A549 (cell line): Measurements from ENCODE around the gene FOLR1. TPM values are rescaled to one million over a fixed set of nuclear protein-coding genes. Genes with fewer than 3 reads are reported as not detected.
"Not testable (repeated sequence)": the region's sequence is repeated elsewhere in the genome, so short reads cannot be mapped to it uniquely, and the experiment has no call there.

ENCODE experiments used
- ATAC-seq, 2 experiments: fragments of 200-7000 bp in 1 of 2; fragments of >200 bp in 1 of 2; cut with Nextera tagmentation in 1 of 2; cut with Tn5 transposase in 1 of 2; 3 replicates each; pipeline versions ENCODE4 v1.8.0 to v1.9.1; 2018 to 2020; ENCODE audit warnings: mild to moderate bottlenecking in 1 of 2, moderate library complexity in 1 of 2
- CTCF ChIA-PET: fragments of 300-600 bp; sonication (Branson Sonifier 250); formaldehyde crosslinking; extraction: SDS; loops from one replicate; lab custom pipeline; 2021; ENCODE audit warnings: antibody characterized with exemption, inconsistent platforms; lab: Yijun Ruan, JAX
- POLR2A ChIA-PET: fragments of 350-600 bp; formaldehyde crosslinking; extraction: SDS; loops from one replicate; lab custom pipeline; 2021; ENCODE audit warnings: antibody characterized with exemption, inconsistent platforms; lab: Yijun Ruan, JAX
- DNase-seq, 2 experiments: peaks; one replicate each; pipeline versions ENCODE4 v3.0.0 to v3.0.0-alpha.2; 2011 to 2016; ENCODE audit warnings: low read depth in 1 of 2, low spot score in 1 of 2
- FAIRE-seq: peaks from 2 replicates; lab custom pipeline; 2011; peaks lifted over from hg19 to GRCh38; lab: Jason Lieb, UNC
- H3K27ac ChIP-seq, 2 experiments: fragments of >200 bp; sonication (Bioruptor Twin); formaldehyde crosslinking; 3 replicates each; pipeline ENCODE4 v1.5.1; 2016 to 2017
- H3K4me1 ChIP-seq: fragments of >200 bp; sonication (Bioruptor Twin); formaldehyde crosslinking; 3 replicates; pipeline ENCODE4 v1.6.1; 2016
- H3K4me2 ChIP-seq: fragments of >200 bp; sonication (Bioruptor Twin); formaldehyde crosslinking; 3 replicates; pipeline ENCODE4 v1.6.1; 2016
- H3K4me3 ChIP-seq: fragments of >200 bp; sonication (Bioruptor Twin); formaldehyde crosslinking; 3 replicates; pipeline ENCODE4 v1.5.1; 2016
- H3K9me3 ChIP-seq: fragments of >200 bp; sonication (Bioruptor Twin); formaldehyde crosslinking; 3 replicates; pipeline ENCODE4 v1.6.1; 2016
- CBX8 ChIP-seq: fragments of 200-600 bp; sonication (generic); IDR thresholded peaks from 2 replicates; pipeline ENCODE4 v1.6.1; 2016
- CHD2 ChIP-seq: fragments of 150-350 bp; IDR thresholded peaks from 2 replicates; pipeline ENCODE4 v1.6.1; 2014; ENCODE audit warnings: low read length; ENCODE audit not compliant: partially characterized antibody
- FOXS1 ChIP-seq: fragments of 250-450 bp; sonication (Bioruptor Pico); IDR thresholded peaks from 2 replicates; pipeline ENCODE4 v1.5.0; 2020; ENCODE audit warnings: mild to moderate bottlenecking, moderate library complexity
- HOXA7 ChIP-seq: fragments of 250-450 bp; sonication (Bioruptor Pico); IDR thresholded peaks from 2 replicates; pipeline ENCODE4 v1.5.0; 2020; ENCODE audit warnings: mild to moderate bottlenecking, moderate library complexity
- JUNB ChIP-seq: fragments of >200 bp; sonication (Bioruptor Twin); formaldehyde crosslinking; IDR thresholded peaks from 2 replicates; pipeline ENCODE4 v1.6.1; 2016
- MAZ ChIP-seq: fragments of 150-350 bp; IDR thresholded peaks from 2 replicates; pipeline ENCODE4 v1.6.1; 2014; ENCODE audit warnings: antibody characterized with exemption, low read depth, low read length, borderline replicate concordance
- MYC ChIP-seq: IDR thresholded peaks from 2 replicates; pipeline ENCODE4 v1.6.1; 2012; ENCODE audit warnings: mild to moderate bottlenecking, inconsistent platforms, low read length, improper control_type of control experiment, borderline replicate concordance
- POLR2AphosphoS2 ChIP-seq: conservative IDR thresholded peaks from 2 replicates; pipeline ENCODE4 v1.6.1; 2012; ENCODE audit warnings: low read length, improper control_type of control experiment, inconsistent platforms
- RAD21 ChIP-seq, 2 experiments: fragments of >200 bp in 1 of 2; sonication (Bioruptor Twin) in 1 of 2; formaldehyde crosslinking in 1 of 2; IDR thresholded peaks in 1 of 2; conservative IDR thresholded peaks in 1 of 2; 2 replicates in 1 of 2; 3 replicates in 1 of 2; pipeline ENCODE4 v1.6.1; 2012 to 2018; ENCODE audit warnings: inconsistent platforms in 1 of 2
- RARB ChIP-seq: fragments of 250-450 bp; sonication (Bioruptor Pico); IDR thresholded peaks from 2 replicates; pipeline ENCODE4 v1.8.0; 2021; ENCODE audit warnings: mild to moderate bottlenecking, moderate library complexity
- RCOR1 ChIP-seq: fragments of 150-350 bp; IDR thresholded peaks from 2 replicates; pipeline ENCODE4 v1.6.1; 2014; ENCODE audit warnings: antibody characterized with exemption, low read length, low read depth
- SMC3 ChIP-seq: fragments of >200 bp; sonication (Bioruptor Twin); formaldehyde crosslinking; IDR thresholded peaks from 3 replicates; pipeline ENCODE4 v1.6.1; 2018; ENCODE audit warnings: inconsistent platforms
- TFCP2L1 ChIP-seq: fragments of 250-450 bp; sonication (Bioruptor Pico); IDR thresholded peaks from 2 replicates; pipeline ENCODE4 v1.5.0; 2021; ENCODE audit warnings: mild to moderate bottlenecking
- ZNF302 ChIP-seq: fragments of 250-450 bp; sonication (Bioruptor Pico); IDR thresholded peaks from 2 replicates; pipeline ENCODE4 v1.9.0; 2021; ENCODE audit warnings: inconsistent platforms, mild to moderate bottlenecking, moderate library complexity
- WGBS: methylation state at CpG from one replicate; pipeline ENCODE4 v1.1.6; 2017; ENCODE audit errors: missing lambda C conversion rate; 5-methylcytosine and 5-hydroxymethylcytosine counted together
- polyA plus RNA-seq, 4 experiments: library from polyadenylated mRNA; depleted of rRNA in 3 of 4; stranded (reverse); fragments of >200 nt; fragmentation: RNase III in 1 of 4; extraction: RNeasy Plus Mini Kit Qiagen cat#74134 plus additional on column Dnase treatment in 1 of 4; gene quantifications; 2 replicates in 3 of 4; 3 replicates in 1 of 4; pipeline ENCODE4 v1.2.3, GENCODE V29; 2011 to 2017
- TF ChIP-seq, protein P1 (sequence below): fragments of >200 bp; sonication (Bioruptor Twin); formaldehyde crosslinking; IDR thresholded peaks from 3 replicates; pipeline ENCODE4 v1.5.1; 2016
- TF ChIP-seq, protein P2 (sequence below): IDR thresholded peaks from 2 replicates; pipeline ENCODE4 v1.6.1; 2012; ENCODE audit warnings: low read depth, borderline replicate concordance
- TF ChIP-seq, protein P3 (sequence below): fragments of 150-350 bp; IDR thresholded peaks from 2 replicates; pipeline ENCODE4 v1.6.1; 2014; ENCODE audit warnings: low read depth, mild to moderate bottlenecking, low read length
- TF ChIP-seq, protein P4 (sequence below): fragments of 450-650 bp; IDR thresholded peaks from 2 replicates; pipeline ENCODE4 v1.6.1; 2014; ENCODE audit warnings: antibody characterized with exemption

Gene FOLR1
- polyA plus RNA-seq, 2 of the 4 experiments (the other 2 are of a cell fraction): 0.08 to 0.22 TPM

DNA sequence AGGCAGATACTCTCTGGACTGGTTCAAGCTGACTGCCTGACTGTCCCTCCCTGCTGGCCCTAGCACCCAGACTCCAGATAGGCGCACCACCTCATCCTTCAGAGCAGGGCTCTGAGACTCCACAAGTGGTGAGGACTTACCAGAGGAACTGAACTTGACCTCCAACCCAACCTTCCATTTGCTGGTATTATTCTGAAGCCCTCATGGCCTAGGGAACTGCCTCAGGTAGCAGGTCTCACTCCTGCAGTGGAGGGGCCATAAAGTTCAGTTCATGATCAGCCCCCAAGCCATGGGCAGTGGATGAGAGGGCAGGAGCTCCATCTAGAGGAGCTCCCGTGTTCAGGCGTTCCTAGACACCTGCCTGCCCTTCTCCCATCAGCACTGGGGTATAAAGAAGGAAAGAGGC lies 10.4 kb upstream of the FOLR1 start:
- ATAC-seq (peak; percentile 44 to 69; a peak in 4 of 6 replicates), DNase-seq (peak in 1 of 2 experiments; percentile 22)
- 69% methylated on average over 3 of the region's 3 CpGs for WGBS
- TF ChIP-seq RAD21 (conservative IDR thresholded peaks at IDR 0.05 in 1 of 2, IDR thresholded peaks at IDR 0.05 in 1 of 2): peak; percentile 33 to 59; a peak in 3 of 5 replicates
- POLR2A ChIA-PET, H3K4me3 ChIP-seq, H3K4me2 ChIP-seq, FAIRE-seq, H3K9me3 ChIP-seq: not testable (repeated sequence)
- peaks cover 11% of the 10 kb centered on the region; the same call in 2 of the 3 replicates for H3K4me1 ChIP-seq
- H3K27ac ChIP-seq: peak overlapping the region in 1 of 2 experiments; percentile 35; a peak in 1 of 6 replicates
- CTCF ChIA-PET: interaction anchor here (0.6 to 6.0 kb wide), 5 partner anchors 22 to 156 kb away, joined by 3 to 48 read pairs (median 4); no protein-coding TSS in a partner anchor

DNA sequence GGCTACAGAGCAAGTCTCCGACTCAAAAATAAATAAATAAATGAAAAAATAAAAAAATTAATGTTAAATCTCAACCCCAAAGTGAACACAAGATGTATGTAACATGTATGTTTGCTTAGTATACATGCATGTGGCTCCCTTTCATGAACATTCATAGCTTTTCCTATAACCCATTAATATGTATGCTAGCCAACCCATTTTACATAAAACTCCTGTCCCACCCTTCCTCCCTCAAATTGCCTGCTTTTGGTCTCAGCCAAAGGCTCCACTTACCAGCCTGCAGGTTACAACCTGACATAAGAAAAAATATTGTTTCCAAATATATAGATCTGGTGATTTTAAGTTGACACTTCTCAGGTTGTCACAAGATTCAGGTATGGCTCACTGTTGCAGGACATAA lies 3.7 kb upstream of the FOLR1 start:
- WGBS: 87% methylated on average over 1 of the region's 1 CpG
- no peak for DNase-seq

DNA sequence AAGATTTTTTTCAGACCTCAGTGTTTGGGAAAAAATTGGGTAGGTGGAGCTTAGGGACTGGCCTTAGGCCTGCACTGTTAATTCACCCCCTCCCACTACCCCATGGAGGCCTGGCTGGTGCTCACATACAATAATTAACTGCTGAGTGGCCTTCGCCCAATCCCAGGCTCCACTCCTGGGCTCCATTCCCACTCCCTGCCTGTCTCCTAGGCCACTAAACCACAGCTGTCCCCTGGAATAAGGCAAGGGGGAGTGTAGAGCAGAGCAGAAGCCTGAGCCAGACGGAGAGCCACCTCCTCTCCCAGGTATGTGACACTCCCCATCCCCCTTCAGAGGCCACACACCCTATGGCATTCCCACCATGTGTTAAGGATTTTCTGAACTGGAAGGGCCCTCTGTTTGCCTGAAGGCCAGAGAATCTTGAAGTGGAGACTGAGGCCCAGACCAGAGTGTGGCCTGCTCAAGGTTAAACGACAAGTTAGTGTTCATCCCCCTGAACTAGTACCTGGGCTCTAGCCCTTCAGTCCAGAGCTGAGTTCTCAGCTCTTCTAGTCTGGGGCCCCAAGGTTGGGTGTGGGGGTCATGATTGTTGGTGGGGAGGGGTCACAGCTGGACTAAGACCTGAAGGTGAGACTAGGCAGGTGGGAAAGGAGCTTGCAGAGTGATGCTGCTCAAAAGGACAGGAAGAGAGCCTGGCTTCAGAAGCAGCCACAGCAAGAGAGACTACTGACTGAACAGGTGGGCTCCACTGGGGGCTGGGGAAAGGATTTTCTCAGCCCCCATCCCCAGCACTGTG lies 2.3 kb upstream of the FOLR1 start:
- POLR2A ChIA-PET: no interaction called here
- no peaks in the 10 kb centered on the region for H3K9me3 ChIP-seq
- 82% methylated on average over 3 of the region's 3 CpGs for WGBS
- CTCF ChIA-PET: interaction anchor here (0.8 to 2.3 kb wide), 7 partner anchors 11 to 244 kb away, joined by 3 to 5 read pairs (median 3); partner anchors contain the start of gene CLPB
- no peak for TF ChIP-seq HOXA7 (CRISPR knock-in tag)
- no peaks in the 10 kb centered on the region for H3K4me1 ChIP-seq
- no peak overlapping the region for H3K4me2 ChIP-seq
- DNase-seq (no peak), FAIRE-seq (no peak), ATAC-seq (no peak)
- no peak overlapping the region for H3K27ac ChIP-seq
- no peak overlapping the region for H3K4me3 ChIP-seq

More for the DNA sequence above, 3.7 kb upstream of the FOLR1 start:
- H3K9me3 ChIP-seq: no peaks in the 10 kb centered on the region
- H3K27ac ChIP-seq: no peak overlapping the region
- POLR2A ChIA-PET: no interaction called here
- no peak overlapping the region for H3K4me3 ChIP-seq
- ATAC-seq (no peak), FAIRE-seq (no peak)
- CTCF ChIA-PET: interaction anchor here (1.2 to 2.3 kb wide), 4 partner anchors 13 to 246 kb away, joined by 4 to 5 read pairs (median 5); partner anchors contain the start of gene CLPB
- no peak overlapping the region for H3K4me2 ChIP-seq
- H3K4me1 ChIP-seq: peaks cover under 1% of the 10 kb centered on the region; the same call in 1 of the 3 replicates
- TF ChIP-seq FOXS1 (CRISPR knock-in tag) (no peak), POLR2AphosphoS2 (no peak), MYC (no peak), CHD2 (no peak), RARB (CRISPR knock-in tag) (no peak), RCOR1 (no peak), SMC3 (no peak), TFCP2L1 (CRISPR knock-in tag) (no peak), JUNB (no peak), MAZ (no peak), CBX8 (no peak), ZNF302 (no peak)
- TF ChIP-seq, protein P1, sequence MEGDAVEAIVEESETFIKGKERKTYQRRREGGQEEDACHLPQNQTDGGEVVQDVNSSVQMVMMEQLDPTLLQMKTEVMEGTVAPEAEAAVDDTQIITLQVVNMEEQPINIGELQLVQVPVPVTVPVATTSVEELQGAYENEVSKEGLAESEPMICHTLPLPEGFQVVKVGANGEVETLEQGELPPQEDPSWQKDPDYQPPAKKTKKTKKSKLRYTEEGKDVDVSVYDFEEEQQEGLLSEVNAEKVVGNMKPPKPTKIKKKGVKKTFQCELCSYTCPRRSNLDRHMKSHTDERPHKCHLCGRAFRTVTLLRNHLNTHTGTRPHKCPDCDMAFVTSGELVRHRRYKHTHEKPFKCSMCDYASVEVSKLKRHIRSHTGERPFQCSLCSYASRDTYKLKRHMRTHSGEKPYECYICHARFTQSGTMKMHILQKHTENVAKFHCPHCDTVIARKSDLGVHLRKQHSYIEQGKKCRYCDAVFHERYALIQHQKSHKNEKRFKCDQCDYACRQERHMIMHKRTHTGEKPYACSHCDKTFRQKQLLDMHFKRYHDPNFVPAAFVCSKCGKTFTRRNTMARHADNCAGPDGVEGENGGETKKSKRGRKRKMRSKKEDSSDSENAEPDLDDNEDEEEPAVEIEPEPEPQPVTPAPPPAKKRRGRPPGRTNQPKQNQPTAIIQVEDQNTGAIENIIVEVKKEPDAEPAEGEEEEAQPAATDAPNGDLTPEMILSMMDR: no peak
- TF ChIP-seq, protein P2, sequence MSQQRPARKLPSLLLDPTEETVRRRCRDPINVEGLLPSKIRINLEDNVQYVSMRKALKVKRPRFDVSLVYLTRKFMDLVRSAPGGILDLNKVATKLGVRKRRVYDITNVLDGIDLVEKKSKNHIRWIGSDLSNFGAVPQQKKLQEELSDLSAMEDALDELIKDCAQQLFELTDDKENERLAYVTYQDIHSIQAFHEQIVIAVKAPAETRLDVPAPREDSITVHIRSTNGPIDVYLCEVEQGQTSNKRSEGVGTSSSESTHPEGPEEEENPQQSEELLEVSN: no peak
- TF ChIP-seq, protein P3, sequence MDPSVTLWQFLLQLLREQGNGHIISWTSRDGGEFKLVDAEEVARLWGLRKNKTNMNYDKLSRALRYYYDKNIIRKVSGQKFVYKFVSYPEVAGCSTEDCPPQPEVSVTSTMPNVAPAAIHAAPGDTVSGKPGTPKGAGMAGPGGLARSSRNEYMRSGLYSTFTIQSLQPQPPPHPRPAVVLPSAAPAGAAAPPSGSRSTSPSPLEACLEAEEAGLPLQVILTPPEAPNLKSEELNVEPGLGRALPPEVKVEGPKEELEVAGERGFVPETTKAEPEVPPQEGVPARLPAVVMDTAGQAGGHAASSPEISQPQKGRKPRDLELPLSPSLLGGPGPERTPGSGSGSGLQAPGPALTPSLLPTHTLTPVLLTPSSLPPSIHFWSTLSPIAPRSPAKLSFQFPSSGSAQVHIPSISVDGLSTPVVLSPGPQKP: no peak
- TF ChIP-seq, protein P4, sequence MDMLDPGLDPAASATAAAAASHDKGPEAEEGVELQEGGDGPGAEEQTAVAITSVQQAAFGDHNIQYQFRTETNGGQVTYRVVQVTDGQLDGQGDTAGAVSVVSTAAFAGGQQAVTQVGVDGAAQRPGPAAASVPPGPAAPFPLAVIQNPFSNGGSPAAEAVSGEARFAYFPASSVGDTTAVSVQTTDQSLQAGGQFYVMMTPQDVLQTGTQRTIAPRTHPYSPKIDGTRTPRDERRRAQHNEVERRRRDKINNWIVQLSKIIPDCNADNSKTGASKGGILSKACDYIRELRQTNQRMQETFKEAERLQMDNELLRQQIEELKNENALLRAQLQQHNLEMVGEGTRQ: no peak
